ENCODE results near the gene ACACA. TPM values are rescaled to one million over a fixed set of nuclear protein-coding genes. Genes with fewer than 3 reads are reported as not detected.
"Not testable (repeated sequence)": the region's sequence is repeated elsewhere in the genome, so short reads cannot be mapped to it uniquely, and the experiment has no call there.

The ACACA gene
- total RNA-seq, 1 donor from 2014 or later = 99.9 TPM

GRCh38 chr17:37086334-37086733 is 320.3 kb downstream of the ACACA start:
- DNase-seq (ENCODE audit: low spot score in 2 of 2) = no peak
- no peak for FAIRE-seq

DNA sequence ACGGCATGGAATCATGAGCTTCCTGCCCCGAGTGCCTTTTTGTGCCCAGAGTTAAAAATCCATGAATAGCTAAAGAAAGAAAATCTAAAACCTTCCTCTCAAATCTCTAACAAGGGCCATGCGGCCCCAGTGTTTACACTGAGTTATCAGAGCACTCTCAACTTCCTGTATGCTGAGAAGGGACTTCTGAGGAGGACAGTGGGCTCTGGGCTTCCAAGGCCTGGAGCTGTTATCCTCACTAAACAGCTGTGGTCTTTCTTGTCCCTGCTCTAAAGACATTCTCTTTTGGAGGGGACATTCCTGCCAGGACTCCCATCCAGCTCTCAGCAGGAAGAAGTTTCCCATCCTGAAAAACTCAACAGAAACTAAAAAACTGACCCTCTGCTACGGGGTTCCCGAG is 322.3 kb downstream of the ACACA start:
- DNase-seq (ENCODE audit: low spot score in 2 of 2) = no peak
- FAIRE-seq = no peak

DNA sequence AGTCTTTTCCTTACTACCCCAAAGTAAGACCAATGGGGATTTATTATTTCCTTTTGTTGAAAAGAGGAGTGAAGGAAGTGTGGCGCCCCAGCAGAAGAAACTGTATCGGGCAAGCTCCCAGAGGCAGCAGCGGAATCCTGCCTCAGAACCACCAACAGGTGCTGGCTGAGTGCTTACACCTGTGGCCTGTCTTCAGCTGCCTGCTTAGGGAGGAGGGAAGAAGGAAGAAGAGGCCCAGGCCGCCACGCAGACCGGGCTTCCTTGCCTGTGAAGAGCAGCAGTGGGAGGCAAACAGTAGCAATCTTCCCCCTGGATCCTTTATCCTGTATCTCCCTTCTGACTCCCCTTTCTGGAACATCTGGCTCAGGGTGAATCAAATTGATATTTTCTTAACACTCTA is 323.2 kb downstream of the ACACA start:
- FAIRE-seq (no peak), DNase-seq (ENCODE audit: low spot score in 2 of 2) (no peak)

DNA sequence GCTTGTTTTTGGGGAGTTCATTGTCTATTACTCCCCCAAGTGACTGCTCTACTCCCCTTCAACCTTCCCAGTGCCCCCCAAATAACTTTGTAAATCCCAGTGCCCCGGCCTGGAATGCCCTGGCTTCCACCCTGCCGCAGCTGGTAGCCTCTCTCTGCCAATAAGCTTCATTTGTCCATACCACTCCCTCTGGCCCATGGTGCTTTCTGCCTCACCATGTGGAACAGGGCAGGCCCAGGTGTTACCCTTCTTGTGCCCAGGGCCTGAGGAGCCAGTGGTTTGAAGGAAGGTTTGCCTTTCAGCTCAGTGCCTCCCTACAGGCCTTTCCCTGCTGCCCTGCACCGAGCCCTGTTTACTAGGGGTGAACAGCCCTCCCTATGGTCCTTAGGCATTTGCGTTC is 323.7 kb downstream of the ACACA start:
- FAIRE-seq (no peak), DNase-seq (ENCODE audit: low spot score in 2 of 2) (no peak)

DNA sequence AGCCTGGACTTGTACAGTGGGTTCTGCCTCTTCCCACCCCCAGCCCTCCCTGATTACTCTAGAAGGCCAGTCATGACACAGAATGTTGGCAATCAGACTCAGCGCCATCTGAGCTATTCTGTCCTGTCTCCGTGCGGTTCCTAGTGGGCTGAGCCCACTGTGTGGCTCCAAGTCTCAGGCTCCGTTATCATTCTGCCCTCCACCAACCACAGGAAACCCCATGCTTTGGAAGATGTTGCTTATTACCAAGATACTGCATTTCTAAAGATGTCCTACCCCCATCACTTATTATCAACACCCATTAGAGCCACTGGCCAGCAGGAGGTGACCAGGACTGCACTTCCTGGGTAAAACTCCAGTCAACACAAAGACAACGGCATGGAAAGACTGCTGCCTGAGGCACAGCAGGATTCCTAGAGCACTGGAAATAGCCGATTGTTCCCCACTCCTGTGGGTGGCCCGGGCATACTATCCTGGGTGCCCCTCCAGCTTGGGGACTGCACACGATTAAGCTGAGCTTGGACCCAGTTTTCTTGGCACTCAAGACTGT is 324.2 kb downstream of the ACACA start:
- DNase-seq (ENCODE audit: low spot score in 2 of 2) = no peak
- FAIRE-seq = no peak

GRCh38 chr17:37081287-37081686 is 325.3 kb downstream of the ACACA start:
- DNase-seq (ENCODE audit: low spot score in 2 of 2) = no peak
- no peak for FAIRE-seq

DNA sequence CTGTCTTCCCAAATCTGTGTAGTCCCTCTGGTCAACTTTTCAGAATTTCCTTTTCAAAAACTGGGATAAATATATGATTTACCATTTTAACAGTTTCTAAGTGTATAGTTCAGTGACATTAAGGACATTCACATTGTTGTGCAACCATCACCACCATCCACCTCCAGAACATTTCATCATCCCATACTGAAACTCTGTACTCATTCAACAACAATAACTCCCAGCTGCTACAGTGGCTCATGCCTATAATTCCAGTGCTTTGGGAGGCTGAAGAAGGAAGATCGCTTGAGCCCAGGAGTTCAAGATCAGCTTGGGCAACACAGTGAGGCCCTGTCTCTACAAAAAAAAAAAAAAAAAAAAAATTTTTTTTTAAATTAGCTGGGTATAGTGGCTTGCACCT is 326.9 kb downstream of the ACACA start:
- DNase-seq (ENCODE audit: low spot score in 2 of 2) (no peak), FAIRE-seq (no peak)

- DNase-seq (ENCODE audit: low spot score in 2 of 2) (no peak), FAIRE-seq (no peak)
Observed at GRCh38 chr17:37079065-37079708, 327.4 kb downstream of the ACACA start.

GRCh38 chr17:37073464-37073863 is 333.2 kb downstream of the ACACA start:
- not testable (repeated sequence) for DNase-seq (ENCODE audit: low spot score in 2 of 2); FAIRE-seq

- FAIRE-seq = no peak
- DNase-seq (ENCODE audit: low spot score in 2 of 2) = no peak
Observed at GRCh38 chr17:37069087-37069486, 337.5 kb downstream of the ACACA start.

DNA sequence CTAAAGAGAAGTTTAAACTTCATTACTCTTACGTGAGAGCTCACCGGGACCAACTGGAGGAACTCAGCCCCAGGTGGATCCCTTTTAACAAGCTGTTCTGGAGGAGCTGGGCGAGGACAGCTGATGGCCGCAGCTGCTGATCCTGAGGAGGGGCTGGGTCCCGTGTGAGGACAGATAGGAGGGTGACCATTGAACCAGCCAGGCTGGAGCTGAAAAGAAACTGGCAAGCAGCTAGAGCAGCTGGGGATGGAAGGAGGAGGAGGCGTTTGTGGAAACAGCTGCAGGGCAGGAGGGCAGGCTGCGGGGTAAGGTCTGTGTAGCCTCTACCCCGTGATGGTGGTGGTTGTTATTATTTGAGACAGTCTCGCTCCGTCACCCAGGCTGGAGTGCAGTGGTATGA is 338.4 kb downstream of the ACACA start:
- FAIRE-seq (no peak), DNase-seq (ENCODE audit: low spot score in 2 of 2) (no peak)

DNA sequence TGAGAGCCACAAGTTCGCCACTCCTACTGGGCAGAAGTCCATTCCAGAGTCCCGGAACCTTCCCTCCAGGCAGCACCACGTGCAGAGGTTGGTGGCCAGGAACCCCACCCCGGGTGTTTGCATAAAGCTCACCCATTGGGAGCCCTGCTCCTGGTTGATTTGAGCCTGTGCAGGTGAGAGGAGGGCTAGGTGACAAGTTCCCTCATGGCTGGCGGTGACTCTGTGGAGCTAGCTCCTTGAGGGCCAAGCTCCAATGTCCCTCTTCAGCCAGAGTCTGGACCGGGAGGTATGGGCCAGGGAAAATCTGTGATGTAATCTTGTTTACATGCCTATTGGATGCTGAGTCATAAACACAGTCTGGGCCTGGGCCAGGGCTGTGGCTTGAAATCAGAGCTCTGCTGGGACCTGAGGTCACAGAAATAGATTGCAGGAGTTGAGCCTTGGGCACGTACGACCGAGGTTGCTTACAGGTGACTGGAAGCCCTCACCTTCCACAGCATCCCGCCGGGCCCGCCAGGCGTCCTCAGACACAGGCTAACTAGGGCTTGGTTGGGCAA is 339.0 kb downstream of the ACACA start:
- no peak for DNase-seq (ENCODE audit: low spot score in 2 of 2)
- no peak for FAIRE-seq

DNA sequence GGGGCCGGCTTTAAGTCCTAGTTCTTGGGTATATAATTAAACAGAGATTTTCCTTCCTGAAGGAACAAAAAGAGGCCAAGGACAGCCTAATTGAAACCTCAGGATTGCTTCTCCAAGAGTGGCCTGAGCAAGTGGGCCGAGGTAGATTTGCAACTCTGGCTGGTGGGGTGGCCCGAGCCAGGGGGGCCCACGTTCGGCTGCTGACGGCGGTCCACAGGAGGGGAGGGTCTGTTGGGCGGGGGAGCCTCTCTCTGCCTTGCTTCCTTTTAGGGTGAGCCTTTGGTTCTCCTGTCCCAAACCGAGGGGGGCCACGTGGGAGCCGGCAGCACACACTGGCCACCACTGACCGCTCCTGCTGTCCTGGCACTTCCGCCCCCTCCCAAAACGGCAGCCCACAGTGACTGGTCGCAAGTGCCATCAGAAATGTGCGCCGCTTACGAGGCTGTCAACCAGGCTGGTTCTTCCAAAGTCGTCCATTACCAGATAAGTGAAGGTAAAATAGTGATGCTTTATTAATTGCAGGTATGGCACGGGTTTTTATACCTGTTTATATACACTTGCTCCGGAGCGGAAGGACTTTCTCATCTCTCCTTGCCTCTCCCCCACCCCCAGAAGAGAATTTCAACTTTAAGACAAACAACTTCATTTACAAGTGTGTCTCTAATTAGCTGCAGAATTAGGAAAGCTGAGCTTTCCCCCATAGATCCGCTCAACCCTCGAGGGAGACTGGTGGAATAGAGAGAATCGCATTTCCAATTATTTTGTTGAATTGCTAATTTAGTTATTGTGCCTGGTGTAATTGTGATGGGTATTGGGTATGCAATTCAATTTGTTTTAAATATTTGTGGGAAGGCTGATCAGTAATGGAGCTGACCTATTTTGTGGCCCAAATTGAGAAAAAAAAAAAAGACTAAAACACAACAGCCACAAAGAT is 340.0 kb downstream of the ACACA start:
- FAIRE-seq = no peak

GRCh38 chr17:37065486-37066321 is 340.9 kb downstream of the ACACA start:
- DNase-seq (ENCODE audit: low spot score in 2 of 2) (no peak), FAIRE-seq (no peak)

More for the DNA sequence above, 340.0 kb downstream of the ACACA start:
- DNase-seq (ENCODE audit: low spot score in 2 of 2) = no peak

DNA sequence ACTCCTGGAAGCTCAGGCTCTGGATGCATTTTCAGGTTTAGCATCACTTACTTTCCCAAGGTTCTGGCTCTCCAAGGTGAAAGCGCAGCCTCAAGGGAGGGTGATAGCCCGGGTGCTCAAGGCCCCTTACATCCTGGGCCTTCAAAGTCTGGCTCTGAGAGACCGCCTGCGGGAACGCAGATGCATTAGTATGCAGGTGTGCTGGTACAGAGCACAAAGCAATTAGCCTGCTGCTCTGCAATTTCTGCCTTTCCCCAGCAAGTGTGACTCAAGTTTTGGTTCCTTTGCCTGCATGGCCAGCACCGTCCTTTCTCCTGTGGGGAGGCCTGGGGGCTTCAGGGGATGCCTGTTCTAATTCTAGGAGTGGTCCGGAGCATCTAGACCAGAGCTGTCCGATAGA is 341.7 kb downstream of the ACACA start:
- no peak for DNase-seq (ENCODE audit: low spot score in 2 of 2)
- no peak for FAIRE-seq

DNA sequence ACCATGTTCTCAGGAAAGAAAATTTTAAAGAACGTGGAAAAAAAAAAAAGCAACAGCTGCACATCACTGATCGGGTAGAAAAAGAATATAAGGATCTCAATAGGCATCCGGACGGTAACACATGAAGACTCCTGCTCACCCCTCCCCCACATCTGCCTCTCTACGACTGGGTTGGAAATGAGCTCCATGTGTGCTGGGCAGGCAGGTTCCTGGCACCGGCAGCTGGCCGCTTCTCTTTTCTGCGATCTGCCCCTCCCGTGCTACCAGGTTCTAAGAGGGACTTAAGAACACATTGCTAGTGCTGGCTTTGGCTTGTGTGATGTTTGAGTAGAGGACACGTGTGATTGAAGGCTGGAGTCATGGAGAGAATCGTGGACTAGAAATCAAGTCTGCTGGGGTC is 342.4 kb downstream of the ACACA start:
- FAIRE-seq = no peak
- DNase-seq (ENCODE audit: low spot score in 2 of 2) = no peak

- FAIRE-seq = no peak
- DNase-seq (ENCODE audit: low spot score in 2 of 2) = no peak
Observed at GRCh38 chr17:37062021-37062420, 344.6 kb downstream of the ACACA start.

DNA sequence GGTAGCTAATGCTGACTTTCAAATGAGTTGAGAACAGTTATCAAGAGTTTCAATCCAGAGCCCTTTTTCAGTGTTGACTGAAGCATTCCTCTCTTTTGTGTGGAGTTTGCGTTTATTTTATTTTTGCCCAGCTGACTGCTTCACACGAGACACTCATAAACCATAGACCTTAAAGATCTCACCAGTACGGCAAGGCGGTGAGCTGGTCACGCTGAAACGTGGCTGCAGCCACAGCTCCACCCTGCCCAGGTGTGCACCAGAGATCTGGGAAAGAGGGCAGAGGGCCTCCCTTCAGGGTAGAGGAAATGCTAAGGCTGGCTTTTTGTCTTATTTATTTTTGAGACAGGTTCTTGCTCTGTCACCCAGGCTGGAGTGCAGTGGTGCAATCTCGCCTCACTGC is 345.7 kb downstream of the ACACA start:
- FAIRE-seq = no peak

DNA sequence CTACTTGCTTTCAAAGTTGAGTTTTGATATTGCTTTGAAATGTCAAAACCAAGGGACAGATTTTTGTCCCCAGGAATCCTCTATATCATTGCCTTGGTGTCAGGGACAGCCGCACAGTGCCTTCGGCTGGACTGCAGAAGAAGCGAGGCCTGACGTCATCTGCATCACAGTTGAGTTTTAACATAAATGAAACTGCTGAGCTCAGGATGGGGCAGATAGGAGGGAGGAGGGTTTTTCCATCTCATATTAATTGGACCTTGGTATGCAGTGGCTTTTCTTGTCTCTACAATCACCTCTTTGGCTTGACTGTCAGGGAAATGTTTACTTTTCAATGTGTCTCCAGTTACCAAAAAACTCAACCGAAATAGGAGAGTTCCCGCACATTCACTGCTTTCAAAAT is 346.5 kb downstream of the ACACA start:
- no peak for DNase-seq (ENCODE audit: low spot score in 2 of 2)
- FAIRE-seq = no peak

More for the DNA sequence above, 345.7 kb downstream of the ACACA start:
- no peak for DNase-seq (ENCODE audit: low spot score in 2 of 2)

- DNase-seq (ENCODE audit: low spot score in 2 of 2) = no peak
- FAIRE-seq = no peak
Observed at GRCh38 chr17:37059493-37059892, 347.1 kb downstream of the ACACA start.

Data from frontal cortex (tissue), 4 donors.